HUES64 (cell line): Measurements from ENCODE around the gene CXCL5.

Experiments
- H3K27ac ChIP-seq: 2 replicates; pipeline ENCODE4 v1.7.0; 2013; ENCODE audit warnings: low read depth, low read length, inconsistent platforms
- H3K27me3 ChIP-seq: 2 replicates; pipeline ENCODE4 v1.6.1; 2013; ENCODE audit warnings: mild to moderate bottlenecking, low read length; ENCODE audit not compliant: insufficient read depth
- H3K36me3 ChIP-seq: 2 replicates; pipeline ENCODE4 v1.6.1; 2013; ENCODE audit warnings: mild to moderate bottlenecking, low read length; ENCODE audit not compliant: insufficient read depth
- H3K4me1 ChIP-seq: 2 replicates; pipeline ENCODE4 v1.6.1; 2013; ENCODE audit warnings: mild to moderate bottlenecking, low read length, moderate library complexity; ENCODE audit not compliant: insufficient read depth
- H3K4me3 ChIP-seq: 2 replicates; pipeline ENCODE4 v1.5.1; 2013; ENCODE audit warnings: mild to moderate bottlenecking, low read length, moderate library complexity
- H3K9ac ChIP-seq: 2 replicates; pipeline ENCODE4 v1.6.1; 2013; ENCODE audit warnings: mild to moderate bottlenecking, low read depth, low read length
- H3K9me3 ChIP-seq: 2 replicates; pipeline ENCODE4 v1.6.1; 2013; ENCODE audit warnings: low read depth, low read length; ENCODE audit not compliant: insufficient read depth
- WGBS: fragments of 150-250, 120-280 bp; methylation state at CpG from one replicate; pipeline ENCODE4 v1.1.7; 2013; ENCODE audit warnings: missing lambda C conversion rate; 5-methylcytosine and 5-hydroxymethylcytosine counted together

Gene CXCL5

GRCh38 chr4:73947239-73947985, 51.1 kb downstream of the CXCL5 start:
- H3K9ac ChIP-seq: no peak overlapping the region
- peaks cover 26% of the 10 kb centered on the region for H3K4me1 ChIP-seq
- H3K36me3 ChIP-seq: no peaks in the 10 kb centered on the region
- no peaks in the 10 kb centered on the region for H3K9me3 ChIP-seq
- 70% methylated on average over 3 of the region's 3 CpGs for WGBS
- peaks cover 71% of the 10 kb centered on the region for H3K27me3 ChIP-seq
- H3K27ac ChIP-seq: no peak overlapping the region
- H3K4me3 ChIP-seq: no peak overlapping the region

- Histone ChIP-seq H3K9ac (no peak overlapping the region), H3K4me3 (no peak overlapping the region), H3K36me3 (no peaks in the 10 kb centered on the region), H3K4me1 (peaks cover 12% of the 10 kb centered on the region; the same call in 1 of the 2 replicates), H3K9me3 (no peaks in the 10 kb centered on the region), H3K27ac (no peak overlapping the region), H3K27me3 (peaks cover 87% of the 10 kb centered on the region)
- 90% methylated on average over 3 of the region's 3 CpGs for WGBS
These were observed 52.6 kb downstream of the CXCL5 start for GRCh38 chr4:73945674-73946449.
